H4 (cell line): ENCODE data around the gene GRK4. TPM values are rescaled to one million over a fixed set of nuclear protein-coding genes. Genes with fewer than 3 reads are reported as not detected.

Source experiments
- DNase-seq: peaks from one replicate; pipeline ENCODE4 v3.0.0-alpha.2; 2015; ENCODE audit warnings: low spot score
- total RNA-seq: library from RNA; depleted of rRNA; stranded (reverse); fragments of >200 nt; shearing (Covaris generic); gene quantifications from 2 replicates; pipeline ENCODE4 v1.2.3, GENCODE V29; 2014

The GRK4 gene
- total RNA-seq, 1 experiment from 2014 or later, result 3.3 TPM

GRCh38 chr4:3011456-3012220, 48.3 kb downstream of the GRK4 start:
- no peak for DNase-seq

DNA sequence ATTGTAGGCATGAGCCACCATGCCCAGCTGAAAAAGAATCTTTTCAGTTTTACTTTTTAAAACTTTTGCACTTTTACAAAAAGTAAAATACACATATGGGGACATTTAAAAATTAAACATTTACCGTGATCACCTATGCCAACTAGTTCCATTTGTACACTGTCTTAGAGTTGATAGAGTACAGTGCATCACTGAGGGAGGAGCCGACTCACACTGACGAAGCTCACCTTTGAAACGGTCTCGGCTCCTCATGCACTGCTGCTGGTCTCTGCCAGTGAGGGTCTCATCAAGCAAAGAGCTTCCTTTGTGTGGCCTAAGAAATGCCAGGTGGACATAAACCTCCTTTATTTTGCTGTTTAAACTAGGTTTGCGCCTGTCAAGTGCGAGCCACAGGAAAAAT, 50.0 kb downstream of the GRK4 start:
- DNase-seq, result no peak

DNA sequence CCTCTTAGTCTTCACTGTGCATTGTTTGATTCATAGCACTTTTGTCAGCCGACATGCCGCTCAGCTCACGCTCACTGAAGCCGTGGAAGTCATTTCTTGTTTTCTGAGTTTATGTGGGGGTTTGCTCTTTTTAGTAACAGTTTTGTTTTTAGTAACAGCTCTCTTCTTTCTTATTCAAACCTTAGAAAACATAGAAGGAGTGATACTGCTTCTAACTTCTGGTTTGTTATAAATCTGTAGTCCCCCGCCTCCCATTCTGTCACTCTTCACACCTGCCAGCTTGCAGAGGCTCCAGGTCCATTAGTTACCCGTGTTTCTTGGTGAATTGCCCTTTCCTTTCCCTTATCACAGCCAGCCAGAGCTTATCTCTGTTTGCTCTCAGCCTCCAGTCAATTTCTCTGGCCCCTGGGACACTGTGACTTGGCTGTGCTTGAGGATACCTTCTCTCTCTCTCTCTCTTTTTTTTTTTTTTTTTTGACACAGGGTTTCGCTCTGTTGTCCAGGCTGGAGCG, 50.5 kb downstream of the GRK4 start:
- no peak for DNase-seq

DNA sequence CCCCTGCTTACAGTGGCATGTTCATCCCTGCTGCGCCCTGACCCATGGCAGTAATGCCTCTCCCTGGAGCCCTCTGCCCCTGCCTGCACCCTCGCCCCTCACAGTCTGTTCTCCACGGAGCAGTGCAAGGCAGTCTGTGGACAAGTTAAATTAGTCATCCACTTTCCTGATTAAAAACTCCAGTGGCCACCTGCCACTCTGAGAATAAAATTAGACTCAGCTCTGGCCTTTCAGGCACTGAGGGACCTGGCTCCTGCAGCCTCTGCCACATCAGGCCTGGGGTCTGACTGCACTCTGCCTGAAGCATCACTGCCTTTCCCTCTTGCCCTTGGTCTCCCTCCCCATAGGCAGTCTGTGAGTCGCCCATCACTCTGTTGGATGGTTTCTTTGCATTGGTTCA, 53.6 kb downstream of the GRK4 start:
- DNase-seq, result no peak

- DNase-seq, result no peak
Observed at GRCh38 chr4:3017504-3017903, 54.1 kb downstream of the GRK4 start.

DNA sequence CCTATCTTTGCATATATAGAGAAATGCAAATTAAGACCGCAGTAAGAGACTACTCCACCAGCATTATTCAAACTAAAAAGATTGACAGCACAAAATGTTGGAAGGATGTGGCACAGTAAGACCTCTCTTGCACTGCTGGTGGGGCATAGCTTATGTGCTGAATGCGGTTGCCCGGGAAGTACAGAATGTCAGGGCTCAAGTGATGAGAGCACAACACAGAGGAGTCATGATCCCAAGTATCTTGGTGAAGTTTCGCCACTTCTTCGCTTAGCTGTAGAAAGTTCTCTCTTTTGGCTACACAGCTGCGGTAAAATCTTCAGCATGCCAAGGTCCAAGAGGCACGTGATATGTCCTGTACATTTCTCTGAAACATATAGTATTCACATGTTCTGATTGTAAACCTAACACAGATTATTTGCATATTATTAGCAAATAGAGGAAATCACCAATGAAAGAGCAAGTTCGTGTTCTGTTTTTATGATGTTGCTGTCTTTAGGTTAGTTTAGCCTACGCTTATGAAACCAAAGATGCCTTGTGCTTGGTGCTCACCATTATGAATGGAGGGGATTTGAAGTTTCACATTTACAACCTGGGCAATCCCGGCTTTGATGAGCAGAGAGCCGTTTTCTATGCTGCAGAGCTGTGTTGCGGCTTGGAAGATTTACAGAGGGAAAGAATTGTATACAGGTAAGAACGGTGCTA, 55.9 kb downstream of the GRK4 start:
- DNase-seq, result no peak

DNA sequence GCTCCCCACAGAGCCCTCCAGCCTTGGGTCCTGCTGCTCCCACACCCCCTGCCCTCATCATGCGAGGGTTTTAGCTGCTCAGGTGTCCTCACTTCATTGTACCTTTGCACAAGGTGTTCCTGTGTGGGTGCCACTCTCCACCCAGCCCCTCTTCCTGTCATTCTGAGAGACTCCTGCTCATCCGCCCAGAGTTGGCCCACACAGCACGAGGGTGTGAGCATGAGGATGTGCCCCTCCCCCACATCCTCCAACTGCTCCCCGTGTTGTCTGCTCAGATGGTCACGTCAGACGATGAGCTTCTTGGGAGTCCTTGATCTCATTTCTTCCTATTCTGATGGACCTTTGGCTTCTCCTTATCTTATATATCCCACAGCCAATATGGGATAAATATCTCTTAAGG, 57.8 kb downstream of the GRK4 start:
- no peak for DNase-seq

DNA sequence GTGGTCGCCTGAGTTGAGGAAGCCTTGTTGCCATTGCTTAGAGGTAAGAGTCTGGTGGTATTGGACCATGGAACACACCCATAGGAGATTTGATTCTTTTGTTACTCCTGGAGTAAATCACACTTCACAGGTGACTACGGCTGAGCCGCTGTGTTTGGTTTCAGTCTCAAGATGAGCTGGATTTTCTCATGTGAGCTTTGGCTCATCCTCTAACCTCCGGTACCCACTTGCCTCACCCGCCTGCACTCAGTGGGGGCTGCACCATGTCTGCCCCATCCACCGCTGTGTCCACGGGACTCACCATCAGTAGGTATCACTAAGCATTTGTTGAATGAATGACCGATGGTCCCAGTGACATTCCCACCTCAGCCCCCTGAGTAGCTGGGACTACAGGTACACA, 58.3 kb downstream of the GRK4 start:
- DNase-seq, result no peak

- no peak for DNase-seq
Observed at GRCh38 chr4:3022112-3022511, 58.7 kb downstream of the GRK4 start.

GRCh38 chr4:3022651-3023050, 59.3 kb downstream of the GRK4 start:
- no peak for DNase-seq

- DNase-seq, result no peak
Observed at GRCh38 chr4:3025881-3026280, 62.5 kb downstream of the GRK4 start.

DNA sequence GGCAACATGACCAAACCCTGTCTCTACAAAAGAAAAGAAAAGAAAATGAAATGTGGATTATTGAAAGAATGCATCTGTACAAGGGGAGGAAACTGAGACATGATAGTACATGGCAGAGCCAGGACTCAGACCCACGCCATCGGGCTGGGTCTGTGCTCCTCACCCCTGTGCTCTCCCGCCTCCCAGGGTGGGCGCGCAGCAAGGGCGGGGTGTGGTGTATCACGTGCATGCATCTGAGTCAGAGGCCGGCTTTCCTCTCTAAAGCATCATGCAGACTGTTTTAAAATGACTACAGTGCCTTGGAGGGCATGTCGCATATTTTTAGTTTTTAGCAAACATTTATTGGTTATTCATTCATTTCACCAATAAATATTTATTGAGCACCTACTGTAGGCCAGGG, 63.2 kb downstream of the GRK4 start:
- no peak for DNase-seq

DNA sequence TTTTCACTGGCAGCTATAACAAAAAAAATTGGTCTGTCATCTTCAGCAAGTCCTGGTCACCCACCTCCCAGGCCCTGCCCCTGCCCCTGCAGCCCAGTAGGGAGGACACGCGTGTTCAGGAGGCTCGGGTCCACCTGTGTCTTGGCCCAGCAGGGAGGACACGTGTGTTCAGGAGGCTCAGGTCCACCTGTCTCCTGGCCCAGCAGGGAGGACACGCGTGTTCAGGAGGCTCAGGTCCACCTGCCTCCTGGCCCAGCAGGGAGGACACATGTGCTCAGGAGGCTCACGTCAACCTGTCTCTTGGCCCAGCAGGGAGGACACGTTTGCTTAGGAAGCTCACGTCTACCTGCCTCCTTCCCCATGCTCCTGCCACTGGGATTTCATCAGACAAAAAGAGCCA, 66.1 kb downstream of the GRK4 start:
- DNase-seq, result no peak

- DNase-seq, result no peak
Observed at GRCh38 chr4:3030566-3031356, 67.4 kb downstream of the GRK4 start.

- no peak for DNase-seq
Observed at GRCh38 chr4:3031357-3032082, 68.1 kb downstream of the GRK4 start.

DNA sequence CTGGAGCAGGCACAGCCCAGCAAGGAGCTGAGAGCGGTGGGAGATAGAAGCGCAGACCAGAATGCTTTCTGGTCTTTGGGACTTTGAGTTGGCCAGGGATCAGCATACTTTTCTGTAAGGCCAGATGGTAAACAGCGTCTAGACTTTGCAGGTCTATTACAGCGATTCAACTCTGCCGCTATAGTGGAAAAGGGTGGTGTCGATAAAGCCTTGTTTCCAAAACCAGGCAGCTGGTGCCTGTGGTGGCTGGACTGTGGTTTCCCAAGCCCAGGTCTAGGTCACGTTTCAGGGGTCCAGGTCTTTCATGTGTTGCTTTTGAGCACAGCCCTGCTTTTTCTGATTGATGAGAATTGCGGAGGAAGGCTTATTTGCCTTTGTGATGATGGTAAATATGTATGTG, 70.9 kb downstream of the GRK4 start:
- no peak for DNase-seq

DNA sequence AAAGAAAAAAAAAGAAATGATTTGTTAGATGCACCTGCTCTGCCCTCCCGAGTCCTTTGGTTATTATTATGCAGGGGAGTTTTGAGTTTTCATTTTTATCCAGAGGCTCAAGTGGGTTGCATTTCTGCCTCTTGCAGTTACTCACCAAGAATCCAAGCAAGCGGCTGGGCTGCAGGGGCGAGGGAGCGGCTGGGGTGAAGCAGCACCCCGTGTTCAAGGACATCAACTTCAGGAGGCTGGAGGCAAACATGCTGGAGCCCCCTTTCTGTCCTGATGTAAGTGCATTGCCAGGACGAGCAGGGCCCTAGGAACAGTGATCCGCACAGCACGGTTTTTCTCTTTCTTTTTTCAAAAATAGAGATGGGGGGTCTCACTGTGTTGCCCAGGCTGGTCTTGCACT, 71.9 kb downstream of the GRK4 start:
- DNase-seq, result no peak

DNA sequence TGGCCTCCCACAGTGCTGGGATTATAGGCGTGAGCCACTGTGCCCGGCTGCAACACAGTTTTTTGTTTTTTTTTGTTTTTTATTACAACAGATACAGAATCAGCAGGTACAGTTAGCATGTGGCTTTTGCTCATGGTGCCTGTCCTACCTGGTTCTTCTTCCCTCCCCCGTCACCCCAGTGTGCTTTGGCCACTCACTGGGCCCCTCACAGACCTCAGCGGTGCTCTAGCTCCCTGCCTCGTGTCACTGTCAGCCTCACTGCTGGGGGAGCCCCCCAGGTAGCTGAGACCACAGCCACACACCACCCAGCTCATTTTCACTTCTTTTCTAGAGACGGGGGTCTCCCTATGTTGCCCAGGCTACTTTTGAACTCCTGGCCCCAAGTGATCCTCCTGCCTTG, 72.3 kb downstream of the GRK4 start:
- DNase-seq, result no peak

GRCh38 chr4:3036131-3036952, 73.0 kb downstream of the GRK4 start:
- DNase-seq, result no peak

- no peak for DNase-seq
Observed at GRCh38 chr4:3037957-3038461, 74.6 kb downstream of the GRK4 start.
